IMR-90 (cell line): Measurements from ENCODE around the gene MECP2. TPM values are rescaled to one million over a fixed set of nuclear protein-coding genes. Genes with fewer than 3 reads are reported as not detected.

ENCODE experiments used
- ATAC-seq: fragments of 200-7000 bp; cut with Tn5 transposase; 2 replicates; pipeline ENCODE4 v1.9.1; 2020; ENCODE audit warnings: low read depth, mild to moderate bottlenecking, moderate library complexity
- BruUV-seq: library from RNA; stranded (reverse); fragments of 400-500 nt; replicated peaks from 2 replicates; lab custom pipeline; 2021; lab: Mats Ljungman, UMichigan
- CTCF ChIA-PET: fragments of 300-600 bp; formaldehyde crosslinking; extraction: SDS; loops from one replicate; lab custom pipeline; 2021; ENCODE audit warnings: antibody characterized with exemption; lab: Yijun Ruan, JAX
- POLR2A ChIA-PET: fragments of 300-600 bp; sonication (Branson Sonifier 250); formaldehyde crosslinking; loops from one replicate; lab custom pipeline; 2022; ENCODE audit warnings: antibody characterized with exemption; ENCODE audit not compliant: unreplicated experiment; lab: Charles Lee
- DNase-seq: peaks from one replicate; pipeline ENCODE4 v3.0.0; 2013
- H2AFZ ChIP-seq: replicated peaks from 2 replicates; pipeline ENCODE3; 2013; ENCODE audit warnings: low read length, mild to moderate bottlenecking; ENCODE audit not compliant: poor library complexity
- H2AK5ac ChIP-seq: 2 replicates; pipeline ENCODE4 v1.6.1; 2013; ENCODE audit warnings: low read depth, low read length, inconsistent platforms
- H2AK9ac ChIP-seq: replicated peaks from 2 replicates; pipeline ENCODE3; 2013; ENCODE audit warnings: mild to moderate bottlenecking, low read depth, low read length, moderate library complexity; ENCODE audit not compliant: poor library complexity
- H2BK120ac ChIP-seq: 2 replicates; pipeline ENCODE4 v1.6.1; 2013; ENCODE audit warnings: low read depth, low read length, inconsistent platforms
- H2BK15ac ChIP-seq: 3 replicates; pipeline ENCODE4 v1.6.1; 2013; ENCODE audit warnings: low read depth, low read length, inconsistent platforms
- H2BK20ac ChIP-seq: 2 replicates; pipeline ENCODE4 v1.6.1; 2013; ENCODE audit warnings: low read depth, mild to moderate bottlenecking, inconsistent platforms, low read length, moderate library complexity
- H2BK5ac ChIP-seq: 2 replicates; pipeline ENCODE4 v1.6.1; 2013; ENCODE audit warnings: mild to moderate bottlenecking, low read depth, low read length, inconsistent platforms; ENCODE audit not compliant: poor library complexity, severe bottlenecking
- H3K14ac ChIP-seq: replicated peaks from 2 replicates; pipeline ENCODE4 v1.6.1; 2013; ENCODE audit warnings: low read depth, low read length, inconsistent platforms
- H3K18ac ChIP-seq: 2 replicates; pipeline ENCODE4 v1.6.1; 2013; ENCODE audit warnings: low read depth, low read length, control low read depth
- H3K23ac ChIP-seq: 2 replicates; pipeline ENCODE4 v1.6.1; 2013; ENCODE audit warnings: low read depth, low read length, inconsistent platforms
- H3K27ac ChIP-seq: 2 replicates; pipeline ENCODE4 v1.5.1; 2013; ENCODE audit warnings: mild to moderate bottlenecking, control low read depth, low read length; ENCODE audit not compliant: insufficient read depth
- H3K27me3 ChIP-seq: 2 replicates; pipeline ENCODE4 v1.6.1; 2013; ENCODE audit warnings: low read length; ENCODE audit not compliant: control insufficient read depth, insufficient read depth
- H3K36me3 ChIP-seq: 2 replicates; pipeline ENCODE4 v1.6.1; 2013; ENCODE audit warnings: low read length, mixed read lengths; ENCODE audit not compliant: control insufficient read depth, insufficient read depth
- H3K4ac ChIP-seq: 2 replicates; pipeline ENCODE4 v1.6.1; 2013; ENCODE audit warnings: low read depth, low read length, inconsistent platforms
- H3K4me1 ChIP-seq: 2 replicates; pipeline ENCODE4 v1.6.1; 2013; ENCODE audit warnings: low read length, mixed read lengths; ENCODE audit not compliant: control insufficient read depth, insufficient read depth
- H3K4me2 ChIP-seq: 2 replicates; pipeline ENCODE4 v1.6.1; 2013; ENCODE audit warnings: low read depth, mild to moderate bottlenecking, control low read depth, low read length, moderate library complexity
- H3K4me3 ChIP-seq: 2 replicates; pipeline ENCODE4 v1.5.1; 2013; ENCODE audit warnings: low read depth, mild to moderate bottlenecking, control low read depth, low read length, moderate library complexity; ENCODE audit not compliant: insufficient read depth
- H3K56ac ChIP-seq: 2 replicates; pipeline ENCODE4 v1.6.1; 2013; ENCODE audit warnings: low read length, inconsistent platforms; ENCODE audit not compliant: insufficient read depth; ENCODE audit errors: extremely low read depth
- H3K79me1 ChIP-seq, 2 experiments: 2 replicates each; pipeline ENCODE4 v1.6.1; 2013; ENCODE audit warnings: low read length in 2 of 2, inconsistent platforms in 1 of 2, low read depth in 1 of 2
- H3K9ac ChIP-seq: 2 replicates; pipeline ENCODE4 v1.6.1; 2013; ENCODE audit warnings: low read depth, low read length, control low read depth
- H3K9me1 ChIP-seq: 2 replicates; pipeline ENCODE4 v1.6.1; 2013; ENCODE audit warnings: low read length, inconsistent platforms; ENCODE audit not compliant: insufficient read depth
- H3K9me3 ChIP-seq: 2 replicates; pipeline ENCODE4 v1.6.1; 2013; ENCODE audit warnings: low read length; ENCODE audit not compliant: control insufficient read depth, insufficient read depth
- H4K20me1 ChIP-seq: 2 replicates; pipeline ENCODE4 v1.6.1; 2013; ENCODE audit warnings: low read length, inconsistent platforms; ENCODE audit not compliant: insufficient read depth
- H4K5ac ChIP-seq: 2 replicates; pipeline ENCODE4 v1.6.1; 2013; ENCODE audit warnings: mild to moderate bottlenecking, low read depth, low read length, control low read depth
- H4K8ac ChIP-seq, 2 experiments: 2 replicates each; pipeline ENCODE4 v1.6.1; 2013; ENCODE audit warnings: low read depth in 2 of 2, low read length in 2 of 2, control low read depth in 1 of 2, inconsistent platforms in 1 of 2
- H4K91ac ChIP-seq: 2 replicates; pipeline ENCODE4 v1.6.1; 2013; ENCODE audit warnings: low read depth, low read length, inconsistent platforms; ENCODE audit not compliant: insufficient read depth
- NFE2L2 ChIP-seq: fragments of 150-350 bp; IDR thresholded peaks from 2 replicates; pipeline ENCODE4 v1.6.1; 2016; ENCODE audit warnings: low read depth, mild to moderate bottlenecking, low read length
- RAD21 ChIP-seq: IDR thresholded peaks from 2 replicates; pipeline ENCODE4 v1.6.1; 2012; ENCODE audit warnings: low read length, improper control_type of control experiment
- RFX5 ChIP-seq: IDR thresholded peaks from 2 replicates; pipeline ENCODE4 v1.8.0; 2012; ENCODE audit warnings: low read depth, mild to moderate bottlenecking, low read length, moderate library complexity
- SMC3 ChIP-seq: fragments of 150-350 bp; IDR thresholded peaks from 2 replicates; pipeline ENCODE4 v1.6.1; 2016; ENCODE audit warnings: low read depth, mild to moderate bottlenecking, antibody characterized with exemption, low read length, moderate library complexity
- WGBS, 2 experiments: methylation state at CpG; one replicate each; pipeline versions ENCODE4 v1.1.5 to v1.1.7; 2013; ENCODE audit warnings: missing lambda C conversion rate in 2 of 2; ENCODE audit not compliant: insufficient read length in 1 of 2; ENCODE audit errors: extremely low coverage in 2 of 2; 5-methylcytosine and 5-hydroxymethylcytosine counted together
- dilution Hi-C: fragments of 300-500 bp; cut with HindIII; formaldehyde crosslinking; loops from one replicate; pipeline ENCODE4 v1.14.3; 2018; ENCODE audit warnings: low sequenced_read_pairs; ENCODE audit not compliant: unreplicated experiment
- in situ Hi-C: fragments of 300-500 bp; cut with MboI; formaldehyde crosslinking; loops from 3 replicates; pipeline ENCODE4 v1.14.3; 2019; ENCODE audit warnings: low sequenced_read_pairs, inconsistent platforms, mixed read lengths
- intact Hi-C: fragments of 100-400 bp; cut with micrococcal nuclease; formaldehyde crosslinking; loops from 2 replicates; pipeline ENCODE4 v1.10.0; 2022
- polyA plus RNA-seq, 3 experiments: library from polyadenylated mRNA; depleted of rRNA; stranded (reverse); fragments of >200 nt; gene quantifications; 2 replicates each; pipeline ENCODE4 v1.2.3, GENCODE V29; 2012; ENCODE audit warnings: low replicate concordance in 1 of 3
- total RNA-seq: library from RNA; depleted of rRNA; stranded (reverse); fragments of >200 nt; gene quantifications from 2 replicates; pipeline ENCODE4 v1.2.3, GENCODE V29; 2012

Gene MECP2
- total and polyA plus RNA-seq, 2 of the 4 experiments (the other 2 are of a cell fraction) = 8.4 to 10.1 TPM

DNA sequence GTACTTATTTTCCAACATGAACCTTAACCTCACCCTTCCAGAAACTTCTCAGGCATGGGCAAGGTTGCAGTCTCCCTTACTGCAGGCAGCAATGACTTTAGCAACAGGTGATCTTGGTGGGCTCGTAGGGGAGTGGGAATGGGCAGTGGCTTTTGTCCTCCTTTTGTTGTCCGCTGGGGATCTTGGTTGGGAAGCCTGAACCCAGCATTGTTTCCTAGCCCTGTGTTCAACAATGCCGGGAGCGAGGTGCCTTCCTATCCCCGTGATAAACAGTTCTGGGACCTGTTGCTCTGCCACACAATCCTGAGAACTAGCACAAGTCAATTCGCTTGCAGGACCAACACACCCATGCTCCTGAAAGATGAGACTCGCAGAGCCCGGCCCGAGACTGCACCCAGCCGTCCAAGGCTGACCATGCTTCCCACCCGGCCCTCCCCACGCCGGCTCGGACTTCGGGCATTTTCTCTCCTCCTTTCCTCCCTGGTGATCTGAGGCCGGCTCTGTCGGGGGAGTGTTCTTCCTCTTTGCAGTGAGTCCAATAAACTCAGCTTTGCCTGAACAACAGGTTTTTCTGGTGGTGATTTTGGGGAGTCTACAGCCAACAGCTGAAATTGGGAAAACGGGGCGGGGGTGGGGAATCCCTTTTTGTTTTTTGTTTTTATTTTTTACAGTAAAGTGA, 98.0 kb downstream of the MECP2 start:
- Histone ChIP-seq H2BK5ac (no peak overlapping the region), H3K27me3 (no peaks in the 10 kb centered on the region), H4K20me1 (no peaks in the 10 kb centered on the region), H3K56ac (no peak overlapping the region), H3K9me1 (0 out of 2 replicates have a peak, but pooled peaks cover 4% of the 10 kb centered on the region), H4K91ac (no peak overlapping the region), H3K4me3 (no peak overlapping the region), H3K4ac (no peak overlapping the region), H3K9me3 (no peaks in the 10 kb centered on the region), H4K5ac (no peak overlapping the region), H3K4me1 (peaks cover 2% of the 10 kb centered on the region), H3K18ac (no peak overlapping the region), H2BK15ac (no peak overlapping the region), H2AK9ac (no peak overlapping the region), H3K79me1 (no peaks in the 10 kb centered on the region), H3K36me3 (no peaks in the 10 kb centered on the region), H4K8ac (no peak overlapping the region), H2BK120ac (no peak overlapping the region), H2BK20ac (no peak overlapping the region), H3K4me2 (no peak overlapping the region), H3K27ac (no peak overlapping the region), H2AFZ (peak overlapping the region; percentile 33), H3K23ac (no peak overlapping the region), H3K9ac (no peak overlapping the region), H3K14ac (no peak overlapping the region), H2AK5ac (no peak overlapping the region)
- ChIA-PET POLR2A (interaction anchor here (0.6 kb wide), 1 partner anchor 9 kb away, joined by 3 read pairs; no protein-coding TSS in a partner anchor), CTCF (no interaction called here)
- intact Hi-C loops (no loop called here), in situ Hi-C loops (no loop called here), dilution Hi-C loops (no loop called here)
- WGBS, 2 experiments = no CpG with 5 or more reads among the region's 19 CpGs
- TF ChIP-seq RFX5 = no peak
- no peak for TF ChIP-seq SMC3
- TF ChIP-seq RAD21 = no peak
- no peak for TF ChIP-seq NFE2L2
- no peak for ATAC-seq
- no TSS peak for BruUV-seq
- DNase-seq = no peak
